ENCODE data around the gene KRCC1.
"Not testable (repeated sequence)": the region's sequence is repeated elsewhere in the genome, so short reads cannot be mapped to it uniquely, and the experiment has no call there.

GRCh38 chr2:88045561-88045960, 10.0 kb downstream of the KRCC1 start:
- TF ChIP-seq CTCF, EZH2phosphoT487, EZH2 (IDR thresholded peaks at IDR 0.05): not testable (repeated sequence)
